ENCODE data around the gene PON2. TPM values are rescaled to one million over a fixed set of nuclear protein-coding genes. Genes with fewer than 3 reads are reported as not detected.
A peak's percentile ranks its signal among the peaks of the same experiment; 100 is the strongest.

PON2 gene
- total RNA-seq, 2 donors from 2014 or later = 66.3 to 66.8 TPM

DNA sequence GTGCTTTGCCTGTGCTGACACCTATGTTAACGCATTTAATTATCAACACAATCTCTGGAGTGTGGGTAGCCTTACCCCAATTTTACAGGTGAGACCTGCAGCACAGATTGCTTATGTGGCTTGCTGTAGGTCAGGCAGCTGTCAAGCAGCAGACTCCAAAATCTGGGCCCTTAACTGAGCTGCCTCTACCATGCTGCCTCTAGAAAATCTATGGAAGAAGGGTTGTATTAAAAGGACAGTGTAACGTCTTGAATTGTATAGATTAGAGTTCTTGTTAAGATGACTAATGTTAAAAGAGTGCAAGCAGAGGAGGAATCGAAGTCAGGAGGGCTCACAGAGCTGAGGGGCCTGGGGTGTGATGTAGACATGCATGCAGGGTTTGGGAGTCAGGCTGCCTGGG, 37.4 kb downstream of the PON2 start:
- Histone ChIP-seq H3K27me3 (ENCODE audit: control insufficient read depth, insufficient read depth, low read length, poor library complexity, severe bottlenecking) (no peaks in the 10 kb centered on the region), H3K9me3 (ENCODE audit: control insufficient read depth, low read length) (no peaks in the 10 kb centered on the region), H3K4me1 (ENCODE audit: control insufficient read depth, insufficient read depth, low read length) (no peaks in the 10 kb centered on the region), H3K27ac (ENCODE audit: low read depth, low read length) (no peak overlapping the region), H3K36me3 (ENCODE audit: control insufficient read depth, insufficient read depth, low read length) (no peaks in the 10 kb centered on the region), H3K9ac (ENCODE audit: extremely low read depth, low read length, poor library complexity, severe bottlenecking) (no peak overlapping the region), H3K4me3 (ENCODE audit: low read length) (no peak overlapping the region)
- no peak for DNase-seq
- 90 to 92% methylated on average over 2 to 3 of the region's 3 CpGs for WGBS, 2 experiments (ENCODE audit: insufficient coverage in 1 of 2, insufficient read length in 1 of 2)
- Mint-ChIP-seq H3K4me3 (no peak overlapping the region), H3K9me3 (no peaks in the 10 kb centered on the region), H3K27me3 (ENCODE audit: insufficient read depth) (peaks cover 3% of the 10 kb centered on the region), H3K4me1 (no peaks in the 10 kb centered on the region), H3K27ac (no peak overlapping the region), H3K36me3 (ENCODE audit: low read depth) (peaks cover 1% of the 10 kb centered on the region)
- TF ChIP-seq, protein P1, sequence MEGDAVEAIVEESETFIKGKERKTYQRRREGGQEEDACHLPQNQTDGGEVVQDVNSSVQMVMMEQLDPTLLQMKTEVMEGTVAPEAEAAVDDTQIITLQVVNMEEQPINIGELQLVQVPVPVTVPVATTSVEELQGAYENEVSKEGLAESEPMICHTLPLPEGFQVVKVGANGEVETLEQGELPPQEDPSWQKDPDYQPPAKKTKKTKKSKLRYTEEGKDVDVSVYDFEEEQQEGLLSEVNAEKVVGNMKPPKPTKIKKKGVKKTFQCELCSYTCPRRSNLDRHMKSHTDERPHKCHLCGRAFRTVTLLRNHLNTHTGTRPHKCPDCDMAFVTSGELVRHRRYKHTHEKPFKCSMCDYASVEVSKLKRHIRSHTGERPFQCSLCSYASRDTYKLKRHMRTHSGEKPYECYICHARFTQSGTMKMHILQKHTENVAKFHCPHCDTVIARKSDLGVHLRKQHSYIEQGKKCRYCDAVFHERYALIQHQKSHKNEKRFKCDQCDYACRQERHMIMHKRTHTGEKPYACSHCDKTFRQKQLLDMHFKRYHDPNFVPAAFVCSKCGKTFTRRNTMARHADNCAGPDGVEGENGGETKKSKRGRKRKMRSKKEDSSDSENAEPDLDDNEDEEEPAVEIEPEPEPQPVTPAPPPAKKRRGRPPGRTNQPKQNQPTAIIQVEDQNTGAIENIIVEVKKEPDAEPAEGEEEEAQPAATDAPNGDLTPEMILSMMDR (conservative IDR thresholded peaks at IDR 0.05) = no peak

DNA sequence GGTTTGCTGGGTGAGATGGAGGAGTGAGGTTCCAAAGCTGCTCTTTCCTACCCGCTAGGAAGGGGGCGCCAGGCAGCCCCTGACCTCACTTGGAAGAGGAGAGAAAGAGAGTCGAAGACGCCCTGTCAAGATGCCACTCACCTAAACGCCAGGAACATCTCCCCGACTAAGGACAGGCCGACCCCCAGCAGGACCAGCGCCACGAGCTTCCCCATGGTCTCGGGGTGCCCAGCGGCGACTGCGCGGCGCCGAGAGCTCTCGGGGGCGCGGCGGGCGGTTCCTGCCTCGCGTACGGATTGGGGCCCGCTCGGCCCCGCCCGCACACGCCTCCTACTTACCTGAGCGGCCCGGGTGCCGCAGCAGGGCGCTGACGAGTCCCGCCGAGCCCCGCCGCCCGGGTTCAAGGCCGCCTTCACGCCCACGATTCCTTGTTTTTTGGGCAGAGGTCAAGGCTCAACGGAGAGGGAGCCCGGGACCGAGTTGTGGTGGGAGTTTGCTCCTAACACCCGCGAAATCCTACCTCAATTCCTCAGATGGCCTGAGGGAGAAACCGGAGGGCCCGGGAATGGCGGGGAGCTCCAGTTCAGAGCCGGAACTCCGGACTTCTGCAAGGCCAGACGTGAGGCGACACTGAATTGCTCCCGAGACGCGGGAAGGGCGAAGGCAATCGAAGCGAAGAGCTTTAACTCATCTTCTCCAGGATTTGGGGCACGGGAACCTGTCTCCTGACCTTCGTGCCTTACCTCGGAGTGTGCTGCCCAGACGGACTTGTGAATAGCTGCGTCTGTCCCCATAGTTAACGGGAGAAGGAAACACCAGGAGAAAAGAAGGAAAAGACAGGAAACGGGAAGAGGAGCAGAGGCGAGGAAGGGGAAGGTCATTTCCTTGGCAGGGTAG, 38.4 kb downstream of the PON2 start, which contains the start of gene PON3:
PON3 (minus strand) TSS at position 240 of the 897 bp plus-strand sequence; CDS start at position 215, 25 bp downstream.
- 93 to 94% methylated on average over 45 to 68 of the region's 68 CpGs for WGBS, 2 experiments (ENCODE audit: insufficient coverage in 1 of 2, insufficient read length in 1 of 2)
- no peaks in the 10 kb centered on the region for H3K36me3 Mint-ChIP-seq (ENCODE audit: low read depth)
- Histone ChIP-seq H3K36me3 (ENCODE audit: control insufficient read depth, insufficient read depth, low read length) (no peaks in the 10 kb centered on the region), H3K4me1 (ENCODE audit: control insufficient read depth, insufficient read depth, low read length) (no peaks in the 10 kb centered on the region), H3K27ac (ENCODE audit: low read depth, low read length) (no peak within 1 kb of the TSS), H3K27me3 (ENCODE audit: control insufficient read depth, insufficient read depth, low read length, poor library complexity, severe bottlenecking) (no peaks in the 10 kb centered on the region), H3K4me3 (ENCODE audit: low read length) (no peak within 1 kb of the TSS), H3K9ac (ENCODE audit: extremely low read depth, low read length, poor library complexity, severe bottlenecking) (no peak within 1 kb of the TSS), H3K9me3 (ENCODE audit: control insufficient read depth, low read length) (no peaks in the 10 kb centered on the region)
- no peaks in the 10 kb centered on the region for H3K9me3 Mint-ChIP-seq
- H3K27ac Mint-ChIP-seq = no peak within 1 kb of the TSS
- peaks cover 3% of the 10 kb centered on the region for H3K27me3 Mint-ChIP-seq (ENCODE audit: insufficient read depth)
- H3K4me1 Mint-ChIP-seq = no peaks in the 10 kb centered on the region
- peak; percentile 65 for DNase-seq
- TF ChIP-seq, protein P1 (conservative IDR thresholded peaks at IDR 0.05) = peak; percentile 69
- H3K4me3 Mint-ChIP-seq = peak within 1 kb of the TSS; percentile 59

DNA sequence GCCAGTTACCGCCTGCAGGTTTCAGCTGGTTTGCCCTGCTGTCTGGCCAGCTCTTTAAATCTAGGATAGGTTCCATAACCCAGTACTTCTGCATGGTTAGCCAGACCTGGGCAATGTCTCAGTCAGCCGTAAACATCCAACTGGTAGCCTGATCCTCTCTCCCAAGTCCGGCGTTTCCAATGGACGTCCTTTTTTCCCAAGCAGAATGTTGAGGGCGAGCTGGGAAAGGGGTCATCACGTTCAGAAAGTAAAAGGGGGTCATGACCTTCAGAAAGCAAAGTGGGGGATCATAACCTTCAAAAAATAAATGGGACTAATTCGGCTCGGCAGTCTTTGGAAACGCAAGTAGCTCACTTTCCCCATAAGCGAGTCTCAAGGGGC, 39.1 kb downstream of the PON2 start:
- H3K9ac ChIP-seq (ENCODE audit: extremely low read depth, low read length, poor library complexity, severe bottlenecking) = no peak overlapping the region
- H3K27ac ChIP-seq (ENCODE audit: low read depth, low read length) = no peak overlapping the region
- DNase-seq = no peak
- no peaks in the 10 kb centered on the region for H3K4me1 ChIP-seq (ENCODE audit: control insufficient read depth, insufficient read depth, low read length)
- Mint-ChIP-seq H3K27ac (no peak overlapping the region), H3K9me3 (no peaks in the 10 kb centered on the region), H3K4me3 (peak overlapping the region; percentile 59), H3K4me1 (no peaks in the 10 kb centered on the region), H3K36me3 (ENCODE audit: low read depth) (no peaks in the 10 kb centered on the region), H3K27me3 (ENCODE audit: insufficient read depth) (peaks cover 3% of the 10 kb centered on the region)
- TF ChIP-seq, protein P1 (conservative IDR thresholded peaks at IDR 0.05) = no peak
- no peaks in the 10 kb centered on the region for H3K27me3 ChIP-seq (ENCODE audit: control insufficient read depth, insufficient read depth, low read length, poor library complexity, severe bottlenecking)
- no peaks in the 10 kb centered on the region for H3K9me3 ChIP-seq (ENCODE audit: control insufficient read depth, low read length)
- H3K36me3 ChIP-seq (ENCODE audit: control insufficient read depth, insufficient read depth, low read length) = no peaks in the 10 kb centered on the region
- no peak overlapping the region for H3K4me3 ChIP-seq (ENCODE audit: low read length)
- WGBS, 2 experiments (ENCODE audit: insufficient coverage in 1 of 2, insufficient read length in 1 of 2) = 92 to 93% methylated on average over 11 of the region's 11 CpGs
